Nephron (organoid): ENCODE data around the gene EFNA1.
"Not testable (repeated sequence)": the region's sequence is repeated elsewhere in the genome, so short reads cannot be mapped to it uniquely, and the experiment has no call there.

Experiments used
- H3K27ac Mint-ChIP-seq, 3 experiments: 2 replicates each; pipeline ENCODE4 v1.8.0; 2020; ENCODE audit warnings: mixed read lengths in 3 of 3, mild to moderate bottlenecking in 2 of 3, moderate library complexity in 1 of 3
- H3K27me3 Mint-ChIP-seq: 2 replicates; pipeline ENCODE4 v1.8.0; 2021; ENCODE audit warnings: low read depth, mild to moderate bottlenecking, moderate library complexity, mixed read lengths
- H3K36me3 Mint-ChIP-seq: 2 replicates; pipeline ENCODE4 v1.8.0; 2020; ENCODE audit warnings: low read depth, mixed read lengths
- H3K4me1 Mint-ChIP-seq: 2 replicates; pipeline ENCODE4 v1.8.0; 2020; ENCODE audit warnings: mixed read lengths
- H3K4me3 Mint-ChIP-seq, 3 experiments: 2 replicates each; pipeline ENCODE4 v1.8.0; 2020; ENCODE audit warnings: mild to moderate bottlenecking in 3 of 3, mixed read lengths in 3 of 3, moderate library complexity in 2 of 3
- H3K9me3 Mint-ChIP-seq: 2 replicates; pipeline ENCODE4 v1.8.0; 2020; ENCODE audit warnings: mixed read lengths
- TF ChIP-seq, protein P1 (sequence below), 3 experiments: fragments of 200-600 bp; sonication (generic); IDR thresholded peaks; one replicate each; pipeline ENCODE4 v1.5.0; 2021; ENCODE audit warnings: antibody characterized with exemption in 3 of 3; ENCODE audit not compliant: unreplicated experiment in 3 of 3

EFNA1 gene

GRCh38 chr1:155108296-155108695 is 19.4 kb upstream of the EFNA1 start:
- Mint-ChIP-seq H3K4me3 (no peak overlapping the region), H3K27ac (no peak overlapping the region), H3K36me3 (no peaks in the 10 kb centered on the region), H3K27me3 (peaks cover 16% of the 10 kb centered on the region), H3K4me1 (peaks cover 4% of the 10 kb centered on the region), H3K9me3 (no peaks in the 10 kb centered on the region)
- TF ChIP-seq, protein P1, sequence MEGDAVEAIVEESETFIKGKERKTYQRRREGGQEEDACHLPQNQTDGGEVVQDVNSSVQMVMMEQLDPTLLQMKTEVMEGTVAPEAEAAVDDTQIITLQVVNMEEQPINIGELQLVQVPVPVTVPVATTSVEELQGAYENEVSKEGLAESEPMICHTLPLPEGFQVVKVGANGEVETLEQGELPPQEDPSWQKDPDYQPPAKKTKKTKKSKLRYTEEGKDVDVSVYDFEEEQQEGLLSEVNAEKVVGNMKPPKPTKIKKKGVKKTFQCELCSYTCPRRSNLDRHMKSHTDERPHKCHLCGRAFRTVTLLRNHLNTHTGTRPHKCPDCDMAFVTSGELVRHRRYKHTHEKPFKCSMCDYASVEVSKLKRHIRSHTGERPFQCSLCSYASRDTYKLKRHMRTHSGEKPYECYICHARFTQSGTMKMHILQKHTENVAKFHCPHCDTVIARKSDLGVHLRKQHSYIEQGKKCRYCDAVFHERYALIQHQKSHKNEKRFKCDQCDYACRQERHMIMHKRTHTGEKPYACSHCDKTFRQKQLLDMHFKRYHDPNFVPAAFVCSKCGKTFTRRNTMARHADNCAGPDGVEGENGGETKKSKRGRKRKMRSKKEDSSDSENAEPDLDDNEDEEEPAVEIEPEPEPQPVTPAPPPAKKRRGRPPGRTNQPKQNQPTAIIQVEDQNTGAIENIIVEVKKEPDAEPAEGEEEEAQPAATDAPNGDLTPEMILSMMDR (IDR thresholded peaks at IDR 0.05; ENCODE audit: unreplicated experiment in 3 of 3) = no peak

DNA sequence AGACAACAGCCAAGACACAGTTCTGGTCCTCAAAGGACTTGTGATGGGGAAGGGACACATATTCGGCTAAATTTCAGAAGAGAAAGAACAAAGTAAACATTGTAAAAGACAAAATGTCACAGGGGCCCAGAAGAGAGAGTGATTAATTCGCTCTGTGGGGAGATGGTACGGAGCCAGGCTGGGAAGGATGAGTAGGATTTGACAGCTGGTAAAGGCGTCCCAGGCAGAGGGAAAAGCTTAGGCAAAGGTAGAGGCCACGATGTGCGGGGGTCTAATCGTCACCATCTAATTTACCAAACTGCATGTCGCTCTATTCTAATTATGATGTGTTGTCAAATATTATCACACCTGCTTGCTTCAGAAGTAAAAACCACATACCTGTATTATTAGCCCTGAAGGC is 17.3 kb upstream of the EFNA1 start:
- Mint-ChIP-seq H3K27me3 (peaks cover 20% of the 10 kb centered on the region), H3K36me3 (no peaks in the 10 kb centered on the region), H3K4me3 (no peak overlapping the region), H3K4me1 (peaks cover 8% of the 10 kb centered on the region), H3K27ac (no peak overlapping the region), H3K9me3 (no peaks in the 10 kb centered on the region)
- TF ChIP-seq, protein P1 (IDR thresholded peaks at IDR 0.05; ENCODE audit: unreplicated experiment in 3 of 3) = no peak

DNA sequence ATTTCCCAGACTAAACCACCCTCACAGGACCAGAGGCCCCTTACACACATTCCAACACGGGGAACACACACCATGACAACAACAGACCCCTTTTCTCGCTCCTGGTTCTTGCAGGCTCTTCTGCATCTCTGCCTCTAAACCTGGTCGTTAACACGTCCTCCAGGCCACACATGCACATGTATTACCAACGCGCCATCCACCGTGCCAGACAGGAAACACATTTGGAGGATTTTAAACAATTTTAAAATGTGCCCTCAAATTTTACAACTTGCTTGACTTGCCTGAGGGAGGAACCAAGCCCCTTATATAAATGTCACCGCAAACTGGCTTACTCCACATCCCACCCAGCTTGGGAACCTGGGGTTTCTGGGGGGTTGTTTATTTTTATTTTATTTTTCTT is 16.9 kb upstream of the EFNA1 start:
- Mint-ChIP-seq H3K27ac (no peak overlapping the region), H3K4me1 (peaks cover 4% of the 10 kb centered on the region), H3K36me3 (no peaks in the 10 kb centered on the region), H3K4me3 (no peak overlapping the region), H3K27me3 (peaks cover 15% of the 10 kb centered on the region), H3K9me3 (no peaks in the 10 kb centered on the region)
- TF ChIP-seq, protein P1 (IDR thresholded peaks at IDR 0.05; ENCODE audit: unreplicated experiment in 3 of 3) = no peak

- peaks cover 18% of the 10 kb centered on the region for H3K27me3 Mint-ChIP-seq
- H3K36me3 Mint-ChIP-seq = no peaks in the 10 kb centered on the region
- H3K4me3 Mint-ChIP-seq = no peak overlapping the region
- H3K9me3 Mint-ChIP-seq = no peaks in the 10 kb centered on the region
- peaks cover 4% of the 10 kb centered on the region for H3K4me1 Mint-ChIP-seq
- TF ChIP-seq, protein P1 (IDR thresholded peaks at IDR 0.05; ENCODE audit: unreplicated experiment in 3 of 3) = no peak
- no peak overlapping the region for H3K27ac Mint-ChIP-seq
Observed at GRCh38 chr1:155113450-155113980, 14.2 kb upstream of the EFNA1 start.

- Mint-ChIP-seq H3K4me1 (peaks cover 4% of the 10 kb centered on the region), H3K27ac (no peak overlapping the region), H3K36me3 (no peaks in the 10 kb centered on the region), H3K9me3 (no peaks in the 10 kb centered on the region), H3K27me3 (peaks cover 36% of the 10 kb centered on the region), H3K4me3 (no peak overlapping the region)
- TF ChIP-seq, protein P1 (IDR thresholded peaks at IDR 0.05; ENCODE audit: unreplicated experiment in 3 of 3) = no peak
Observed at GRCh38 chr1:155116113-155116764, 11.4 kb upstream of the EFNA1 start.

GRCh38 chr1:155117610-155118009 is 10.1 kb upstream of the EFNA1 start:
- H3K4me1 Mint-ChIP-seq = peaks cover 4% of the 10 kb centered on the region
- no peak overlapping the region for H3K27ac Mint-ChIP-seq
- H3K27me3 Mint-ChIP-seq = peaks cover 41% of the 10 kb centered on the region
- TF ChIP-seq, protein P1 (IDR thresholded peaks at IDR 0.05; ENCODE audit: unreplicated experiment in 3 of 3) = no peak
- H3K4me3 Mint-ChIP-seq = no peak overlapping the region
- H3K9me3 Mint-ChIP-seq = no peaks in the 10 kb centered on the region
- H3K36me3 Mint-ChIP-seq = no peaks in the 10 kb centered on the region

DNA sequence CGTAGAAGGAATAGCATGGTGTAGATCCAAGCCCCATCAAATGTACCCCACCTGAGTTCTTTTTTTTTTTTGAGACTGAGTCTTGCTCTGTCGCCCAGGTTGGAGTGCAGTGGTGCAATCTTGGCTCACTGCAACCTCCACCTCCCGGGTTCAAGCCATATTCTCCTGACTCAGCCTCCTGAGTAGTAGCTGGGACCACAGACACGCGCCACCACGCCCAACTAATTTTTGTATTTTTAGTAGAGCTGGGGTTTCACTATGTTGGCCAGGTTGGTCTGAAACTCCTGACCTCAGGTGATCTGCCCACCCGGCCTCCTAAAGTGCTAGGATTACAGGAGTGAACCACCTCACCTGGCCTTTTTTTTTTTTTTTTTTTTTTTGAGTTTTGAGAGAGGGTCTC is 9.6 kb upstream of the EFNA1 start:
- H3K27me3 Mint-ChIP-seq = peaks cover 44% of the 10 kb centered on the region
- not testable (repeated sequence) for H3K9me3 Mint-ChIP-seq, H3K27ac Mint-ChIP-seq, H3K4me1 Mint-ChIP-seq, H3K36me3 Mint-ChIP-seq
- H3K4me3 Mint-ChIP-seq = peak overlapping the region in 1 of 3 experiments; percentile 34
